ENCODE results near the gene LMNA. TPM values are rescaled to one million over a fixed set of nuclear protein-coding genes. Genes with fewer than 3 reads are reported as not detected.
"Not testable (repeated sequence)": the region's sequence is repeated elsewhere in the genome, so short reads cannot be mapped to it uniquely, and the experiment has no call there.

The LMNA gene
- total RNA-seq, 1 donor from 2014 or later: 358 TPM

DNA sequence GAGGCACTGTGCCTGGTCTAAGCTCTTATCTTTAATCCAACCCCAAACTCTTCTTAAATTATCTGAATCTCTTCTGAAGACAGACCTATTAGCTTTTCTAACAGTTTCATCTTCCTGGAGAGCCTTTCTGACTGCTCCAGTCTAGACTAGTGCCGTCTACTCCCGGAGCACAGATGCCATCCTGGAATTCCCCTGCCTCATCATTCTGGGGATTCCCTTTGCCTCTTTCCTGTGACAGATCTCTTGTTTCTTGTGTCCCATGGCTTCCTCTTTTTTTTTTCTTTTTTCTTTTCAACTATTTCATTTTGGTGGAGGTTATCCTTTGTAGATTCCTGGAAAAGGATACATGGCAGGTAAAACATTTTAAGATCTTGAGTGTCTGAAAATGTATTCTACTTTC is 50.6 kb downstream of the LMNA start:
- H3K4me3 ChIP-seq (ENCODE audit: low read depth, low read length): no peak overlapping the region
- DNase-seq (ENCODE audit: low read depth): no peak
- TF ChIP-seq, protein P1, sequence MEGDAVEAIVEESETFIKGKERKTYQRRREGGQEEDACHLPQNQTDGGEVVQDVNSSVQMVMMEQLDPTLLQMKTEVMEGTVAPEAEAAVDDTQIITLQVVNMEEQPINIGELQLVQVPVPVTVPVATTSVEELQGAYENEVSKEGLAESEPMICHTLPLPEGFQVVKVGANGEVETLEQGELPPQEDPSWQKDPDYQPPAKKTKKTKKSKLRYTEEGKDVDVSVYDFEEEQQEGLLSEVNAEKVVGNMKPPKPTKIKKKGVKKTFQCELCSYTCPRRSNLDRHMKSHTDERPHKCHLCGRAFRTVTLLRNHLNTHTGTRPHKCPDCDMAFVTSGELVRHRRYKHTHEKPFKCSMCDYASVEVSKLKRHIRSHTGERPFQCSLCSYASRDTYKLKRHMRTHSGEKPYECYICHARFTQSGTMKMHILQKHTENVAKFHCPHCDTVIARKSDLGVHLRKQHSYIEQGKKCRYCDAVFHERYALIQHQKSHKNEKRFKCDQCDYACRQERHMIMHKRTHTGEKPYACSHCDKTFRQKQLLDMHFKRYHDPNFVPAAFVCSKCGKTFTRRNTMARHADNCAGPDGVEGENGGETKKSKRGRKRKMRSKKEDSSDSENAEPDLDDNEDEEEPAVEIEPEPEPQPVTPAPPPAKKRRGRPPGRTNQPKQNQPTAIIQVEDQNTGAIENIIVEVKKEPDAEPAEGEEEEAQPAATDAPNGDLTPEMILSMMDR (conservative IDR thresholded peaks at IDR 0.05; ENCODE audit: low read depth, low read length): no peak

DNA sequence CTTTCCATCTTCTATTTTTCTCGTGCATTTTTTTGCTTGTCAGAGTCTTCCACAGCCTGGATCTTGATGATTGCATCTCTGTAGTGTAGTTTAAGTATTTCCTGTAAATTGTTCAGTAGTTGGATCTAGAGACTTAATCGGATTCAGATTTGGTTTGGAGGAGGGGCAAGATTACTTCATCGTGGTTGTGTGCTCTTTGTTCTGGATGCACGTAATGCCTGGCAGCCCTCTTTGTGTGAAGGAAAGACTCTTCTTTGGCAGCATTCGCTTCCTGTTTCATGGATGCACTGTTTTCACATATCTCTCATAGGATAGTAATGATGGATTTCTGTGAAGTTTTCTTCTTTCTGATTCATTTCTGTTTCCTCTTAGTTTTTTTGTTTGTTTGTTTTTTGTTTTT is 53.0 kb downstream of the LMNA start:
- H3K4me3 ChIP-seq (ENCODE audit: low read depth, low read length): no peak overlapping the region
- TF ChIP-seq, protein P1 (conservative IDR thresholded peaks at IDR 0.05; ENCODE audit: low read depth, low read length): no peak
- no peak for DNase-seq (ENCODE audit: low read depth)

GRCh38 chr1:156172696-156173470 is 58.4 kb downstream of the LMNA start:
- TF ChIP-seq, protein P1 (conservative IDR thresholded peaks at IDR 0.05; ENCODE audit: low read depth, low read length): no peak
- no peak overlapping the region for H3K4me3 ChIP-seq (ENCODE audit: low read depth, low read length)
- DNase-seq (ENCODE audit: low read depth): no peak

- H3K4me3 ChIP-seq (ENCODE audit: low read depth, low read length): no peak overlapping the region
- TF ChIP-seq, protein P1 (conservative IDR thresholded peaks at IDR 0.05; ENCODE audit: low read depth, low read length): no peak
These were observed 62.2 kb downstream of the LMNA start for GRCh38 chr1:156176610-156177210.

DNA sequence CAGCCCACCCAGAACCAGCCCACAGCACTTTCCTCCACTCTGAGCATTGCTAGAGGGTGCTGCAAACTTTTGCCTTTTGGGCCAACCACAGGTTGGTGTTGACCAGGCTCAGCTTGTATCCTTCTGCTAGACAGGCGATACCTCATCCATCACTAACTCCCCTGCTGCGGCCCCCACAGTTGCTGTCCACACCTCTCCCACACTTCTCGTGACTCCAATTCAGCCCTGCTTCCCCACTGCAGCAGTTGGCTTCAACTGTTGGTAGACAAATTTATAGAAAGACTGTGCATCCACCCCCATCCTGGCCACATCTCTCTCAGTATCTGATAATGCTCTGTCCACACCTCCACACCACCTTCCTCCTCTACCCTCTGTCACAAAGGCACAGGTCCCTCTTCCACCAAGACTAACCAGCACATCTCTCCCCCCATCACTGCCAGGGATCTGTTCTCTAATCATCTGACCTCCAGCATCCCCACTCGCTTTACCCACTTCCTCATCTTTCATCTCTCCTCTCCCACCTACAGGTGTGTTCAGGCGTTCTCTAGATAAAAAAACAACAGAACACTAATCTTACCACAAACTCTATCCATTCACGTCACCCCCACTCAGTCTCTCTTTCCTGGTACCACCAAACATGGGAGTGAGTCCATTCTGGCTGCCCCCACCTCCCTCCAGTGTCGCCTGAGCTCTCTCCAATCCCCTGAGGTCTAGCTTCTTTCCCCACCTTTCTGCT is 63.6 kb downstream of the LMNA start:
- DNase-seq (ENCODE audit: low read depth): no peak
- no peak overlapping the region for H3K4me3 ChIP-seq (ENCODE audit: low read depth, low read length)
- TF ChIP-seq, protein P1 (conservative IDR thresholded peaks at IDR 0.05; ENCODE audit: low read depth, low read length): no peak

More at GRCh38 chr1:156176610-156177210, 62.2 kb downstream of the LMNA start:
- no peak for DNase-seq (ENCODE audit: low read depth)

- H3K4me3 ChIP-seq (ENCODE audit: low read depth, low read length): no peak overlapping the region
- TF ChIP-seq, protein P1 (conservative IDR thresholded peaks at IDR 0.05; ENCODE audit: low read depth, low read length): no peak
- DNase-seq (ENCODE audit: low read depth): no peak
These were observed 66.0 kb downstream of the LMNA start for GRCh38 chr1:156180471-156180870.

- not testable (repeated sequence) for DNase-seq (ENCODE audit: low read depth); H3K4me3 ChIP-seq (ENCODE audit: low read depth, low read length)
These were observed 66.9 kb downstream of the LMNA start for GRCh38 chr1:156181391-156181924.

- not testable (repeated sequence) for DNase-seq (ENCODE audit: low read depth); H3K4me3 ChIP-seq (ENCODE audit: low read depth, low read length)
These were observed 67.7 kb downstream of the LMNA start for GRCh38 chr1:156182010-156182779.

DNA sequence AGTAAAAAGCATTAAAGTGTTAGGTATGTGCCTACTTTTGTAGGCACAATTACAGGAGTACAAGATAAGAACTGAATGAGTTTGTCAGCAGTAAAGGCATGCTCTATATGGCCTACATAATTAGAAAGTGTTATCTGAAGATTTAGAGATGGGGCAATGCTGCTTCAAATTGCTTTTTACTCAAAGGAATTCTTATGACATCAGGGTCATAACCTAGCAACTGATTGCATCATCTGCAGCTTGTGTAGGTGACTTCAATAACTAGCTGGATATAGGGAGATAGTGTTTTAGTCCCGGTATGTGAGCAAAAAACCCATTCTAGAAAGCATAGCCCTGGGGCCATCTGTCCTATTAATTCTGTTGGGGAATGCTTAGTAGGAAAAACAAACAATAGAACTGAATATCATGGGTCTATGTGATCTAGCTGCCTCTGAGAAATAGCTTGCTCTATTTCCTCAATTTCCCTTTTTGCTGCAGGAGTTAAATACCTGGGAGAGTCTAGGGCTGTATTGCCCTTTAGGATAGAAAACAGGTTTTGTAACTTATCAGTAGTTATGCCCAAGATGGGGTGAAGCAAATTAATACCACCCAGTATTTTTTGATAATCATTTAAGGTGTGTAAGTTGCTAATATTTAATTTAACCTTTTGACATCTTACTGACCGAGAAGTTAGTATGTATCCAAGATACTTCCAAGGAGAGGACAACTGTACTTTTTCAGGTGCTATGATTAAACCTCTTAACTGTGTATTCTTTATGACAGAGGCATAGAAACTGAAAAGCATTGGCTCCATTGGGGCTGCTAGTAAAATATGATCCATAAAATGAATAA is 72.1 kb downstream of the LMNA start:
- DNase-seq (ENCODE audit: low read depth); H3K4me3 ChIP-seq (ENCODE audit: low read depth, low read length): not testable (repeated sequence)
